ENCODE data around the gene PIGR.

PIGR gene

GRCh38 chr1:206904423-206905142 lies 41.7 kb downstream of the PIGR start:
- Histone ChIP-seq H3K4me3 (ENCODE audit: low read depth in 1 of 2, low read length in 2 of 2) (no peak overlapping the region), H3K9ac (ENCODE audit: low read depth in 1 of 2, low read length in 2 of 2) (no peak overlapping the region), H3K27ac (ENCODE audit: low read depth, low read length) (no peak overlapping the region), H3K9me3 (ENCODE audit: control insufficient read depth in 1 of 2, low read length in 2 of 2) (no peaks in the 10 kb centered on the region), H3K27me3 (ENCODE audit: control insufficient read depth in 1 of 2, insufficient read depth in 2 of 2, low read length in 2 of 2) (no peaks in the 10 kb centered on the region), H3K4me1 (ENCODE audit: control insufficient read depth in 1 of 2, insufficient read depth in 2 of 2, low read length in 2 of 2) (peaks cover 0 to 4% of the 10 kb centered on the region in 2 donors), H3K36me3 (ENCODE audit: control insufficient read depth in 1 of 2, insufficient read depth in 2 of 2, low read length in 2 of 2) (peaks cover 0 to 4% of the 10 kb centered on the region in 2 donors)

GRCh38 chr1:206903687-206904086 lies 42.6 kb downstream of the PIGR start:
- Histone ChIP-seq H3K27ac (ENCODE audit: low read depth, low read length) (no peak overlapping the region), H3K9me3 (ENCODE audit: control insufficient read depth in 1 of 2, low read length in 2 of 2) (no peaks in the 10 kb centered on the region), H3K4me3 (ENCODE audit: low read depth in 1 of 2, low read length in 2 of 2) (no peak overlapping the region), H3K4me1 (ENCODE audit: control insufficient read depth in 1 of 2, insufficient read depth in 2 of 2, low read length in 2 of 2) (no peaks in the 10 kb centered on the region), H3K36me3 (ENCODE audit: control insufficient read depth in 1 of 2, insufficient read depth in 2 of 2, low read length in 2 of 2) (peaks cover 0 to 4% of the 10 kb centered on the region in 2 donors), H3K9ac (ENCODE audit: low read depth in 1 of 2, low read length in 2 of 2) (no peak overlapping the region), H3K27me3 (ENCODE audit: control insufficient read depth in 1 of 2, insufficient read depth in 2 of 2, low read length in 2 of 2) (no peaks in the 10 kb centered on the region)

- H3K9me3 ChIP-seq (ENCODE audit: control insufficient read depth in 1 of 2, low read length in 2 of 2): no peaks in the 10 kb centered on the region
- H3K4me3 ChIP-seq (ENCODE audit: low read depth in 1 of 2, low read length in 2 of 2): no peak overlapping the region
- H3K36me3 ChIP-seq (ENCODE audit: control insufficient read depth in 1 of 2, insufficient read depth in 2 of 2, low read length in 2 of 2): peaks cover 0 to 4% of the 10 kb centered on the region in 2 donors
- no peak overlapping the region for H3K9ac ChIP-seq (ENCODE audit: low read depth in 1 of 2, low read length in 2 of 2)
- H3K27me3 ChIP-seq (ENCODE audit: control insufficient read depth in 1 of 2, insufficient read depth in 2 of 2, low read length in 2 of 2): no peaks in the 10 kb centered on the region
- no peaks in the 10 kb centered on the region for H3K4me1 ChIP-seq (ENCODE audit: control insufficient read depth in 1 of 2, insufficient read depth in 2 of 2, low read length in 2 of 2)
- no peak overlapping the region for H3K27ac ChIP-seq (ENCODE audit: low read depth, low read length)
These were observed 43.6 kb downstream of the PIGR start for GRCh38 chr1:206902702-206903101.

- Histone ChIP-seq H3K4me1 (ENCODE audit: control insufficient read depth in 1 of 2, insufficient read depth in 2 of 2, low read length in 2 of 2) (no peaks in the 10 kb centered on the region), H3K9ac (ENCODE audit: low read depth in 1 of 2, low read length in 2 of 2) (no peak overlapping the region), H3K9me3 (ENCODE audit: control insufficient read depth in 1 of 2, low read length in 2 of 2) (no peaks in the 10 kb centered on the region), H3K4me3 (ENCODE audit: low read depth in 1 of 2, low read length in 2 of 2) (no peak overlapping the region), H3K27ac (ENCODE audit: low read depth, low read length) (no peak overlapping the region), H3K27me3 (ENCODE audit: control insufficient read depth in 1 of 2, insufficient read depth in 2 of 2, low read length in 2 of 2) (no peaks in the 10 kb centered on the region), H3K36me3 (ENCODE audit: control insufficient read depth in 1 of 2, insufficient read depth in 2 of 2, low read length in 2 of 2) (peaks cover 0 to 4% of the 10 kb centered on the region in 2 donors)
These were observed 44.3 kb downstream of the PIGR start for GRCh38 chr1:206901944-206902343.

GRCh38 chr1:206900149-206900548 lies 46.1 kb downstream of the PIGR start:
- Histone ChIP-seq H3K27ac (ENCODE audit: low read depth, low read length) (no peak overlapping the region), H3K9me3 (ENCODE audit: control insufficient read depth in 1 of 2, low read length in 2 of 2) (no peaks in the 10 kb centered on the region), H3K4me3 (ENCODE audit: low read depth in 1 of 2, low read length in 2 of 2) (no peak overlapping the region), H3K36me3 (ENCODE audit: control insufficient read depth in 1 of 2, insufficient read depth in 2 of 2, low read length in 2 of 2) (peaks cover 0 to 4% of the 10 kb centered on the region in 2 donors), H3K27me3 (ENCODE audit: control insufficient read depth in 1 of 2, insufficient read depth in 2 of 2, low read length in 2 of 2) (no peaks in the 10 kb centered on the region), H3K9ac (ENCODE audit: low read depth in 1 of 2, low read length in 2 of 2) (no peak overlapping the region), H3K4me1 (ENCODE audit: control insufficient read depth in 1 of 2, insufficient read depth in 2 of 2, low read length in 2 of 2) (no peaks in the 10 kb centered on the region)

GRCh38 chr1:206899717-206900116 lies 46.5 kb downstream of the PIGR start:
- Histone ChIP-seq H3K27ac (ENCODE audit: low read depth, low read length) (no peak overlapping the region), H3K9me3 (ENCODE audit: control insufficient read depth in 1 of 2, low read length in 2 of 2) (no peaks in the 10 kb centered on the region), H3K4me3 (ENCODE audit: low read depth in 1 of 2, low read length in 2 of 2) (no peak overlapping the region), H3K9ac (ENCODE audit: low read depth in 1 of 2, low read length in 2 of 2) (no peak overlapping the region), H3K36me3 (ENCODE audit: control insufficient read depth in 1 of 2, insufficient read depth in 2 of 2, low read length in 2 of 2) (peaks cover 0 to 3% of the 10 kb centered on the region in 2 donors), H3K4me1 (ENCODE audit: control insufficient read depth in 1 of 2, insufficient read depth in 2 of 2, low read length in 2 of 2) (no peaks in the 10 kb centered on the region), H3K27me3 (ENCODE audit: control insufficient read depth in 1 of 2, insufficient read depth in 2 of 2, low read length in 2 of 2) (no peaks in the 10 kb centered on the region)

GRCh38 chr1:206898915-206899431 lies 47.3 kb downstream of the PIGR start:
- Histone ChIP-seq H3K36me3 (ENCODE audit: control insufficient read depth in 1 of 2, insufficient read depth in 2 of 2, low read length in 2 of 2) (no peaks in the 10 kb centered on the region), H3K27ac (ENCODE audit: low read depth, low read length) (no peak overlapping the region), H3K4me1 (ENCODE audit: control insufficient read depth in 1 of 2, insufficient read depth in 2 of 2, low read length in 2 of 2) (no peaks in the 10 kb centered on the region), H3K27me3 (ENCODE audit: control insufficient read depth in 1 of 2, insufficient read depth in 2 of 2, low read length in 2 of 2) (no peaks in the 10 kb centered on the region), H3K4me3 (ENCODE audit: low read depth in 1 of 2, low read length in 2 of 2) (no peak overlapping the region), H3K9me3 (ENCODE audit: control insufficient read depth in 1 of 2, low read length in 2 of 2) (no peaks in the 10 kb centered on the region), H3K9ac (ENCODE audit: low read depth in 1 of 2, low read length in 2 of 2) (no peak overlapping the region)

GRCh38 chr1:206898089-206898914 lies 48.0 kb downstream of the PIGR start:
- Histone ChIP-seq H3K27me3 (ENCODE audit: control insufficient read depth in 1 of 2, insufficient read depth in 2 of 2, low read length in 2 of 2) (no peaks in the 10 kb centered on the region), H3K4me1 (ENCODE audit: control insufficient read depth in 1 of 2, insufficient read depth in 2 of 2, low read length in 2 of 2) (no peaks in the 10 kb centered on the region), H3K27ac (ENCODE audit: low read depth, low read length) (no peak overlapping the region), H3K9me3 (ENCODE audit: control insufficient read depth in 1 of 2, low read length in 2 of 2) (no peaks in the 10 kb centered on the region), H3K9ac (ENCODE audit: low read depth in 1 of 2, low read length in 2 of 2) (no peak overlapping the region), H3K4me3 (ENCODE audit: low read depth in 1 of 2, low read length in 2 of 2) (no peak overlapping the region), H3K36me3 (ENCODE audit: control insufficient read depth in 1 of 2, insufficient read depth in 2 of 2, low read length in 2 of 2) (no peaks in the 10 kb centered on the region)

GRCh38 chr1:206897175-206897574 lies 49.1 kb downstream of the PIGR start, which contains the start of gene IL24:
Gene IL24, plus strand, starts transcription at chr1:206897443. Its CDS starts 390 bp downstream, at chr1:206897833.
- Histone ChIP-seq H3K27me3 (ENCODE audit: control insufficient read depth in 1 of 2, insufficient read depth in 2 of 2, low read length in 2 of 2) (no peaks in the 10 kb centered on the region), H3K9ac (ENCODE audit: low read depth in 1 of 2, low read length in 2 of 2) (no peak within 1 kb of the TSS), H3K9me3 (ENCODE audit: control insufficient read depth in 1 of 2, low read length in 2 of 2) (no peaks in the 10 kb centered on the region), H3K36me3 (ENCODE audit: control insufficient read depth in 1 of 2, insufficient read depth in 2 of 2, low read length in 2 of 2) (no peaks in the 10 kb centered on the region), H3K27ac (ENCODE audit: low read depth, low read length) (no peak within 1 kb of the TSS), H3K4me1 (ENCODE audit: control insufficient read depth in 1 of 2, insufficient read depth in 2 of 2, low read length in 2 of 2) (no peaks in the 10 kb centered on the region), H3K4me3 (ENCODE audit: low read depth in 1 of 2, low read length in 2 of 2) (no peak within 1 kb of the TSS)

GRCh38 chr1:206896261-206896660 lies 50.0 kb downstream of the PIGR start:
- H3K9me3 ChIP-seq (ENCODE audit: control insufficient read depth in 1 of 2, low read length in 2 of 2): no peaks in the 10 kb centered on the region
- no peaks in the 10 kb centered on the region for H3K36me3 ChIP-seq (ENCODE audit: control insufficient read depth in 1 of 2, insufficient read depth in 2 of 2, low read length in 2 of 2)
- H3K27me3 ChIP-seq (ENCODE audit: control insufficient read depth in 1 of 2, insufficient read depth in 2 of 2, low read length in 2 of 2): no peaks in the 10 kb centered on the region
- no peaks in the 10 kb centered on the region for H3K4me1 ChIP-seq (ENCODE audit: control insufficient read depth in 1 of 2, insufficient read depth in 2 of 2, low read length in 2 of 2)
- H3K27ac ChIP-seq (ENCODE audit: low read depth, low read length): no peak overlapping the region
- no peak overlapping the region for H3K4me3 ChIP-seq (ENCODE audit: low read depth in 1 of 2, low read length in 2 of 2)
- H3K9ac ChIP-seq (ENCODE audit: low read depth in 1 of 2, low read length in 2 of 2): no peak overlapping the region
